GM18517 (cell line): Measurements from ENCODE around the gene DAGLB.

Experiments
- ATAC-seq: cut with Tn5 transposase; IDR thresholded peaks from one replicate; pipeline ENCODE4 v1.9.1; 2021; ENCODE audit warnings: mild to moderate bottlenecking, moderate library complexity; ENCODE audit not compliant: unreplicated experiment

DAGLB gene

DNA sequence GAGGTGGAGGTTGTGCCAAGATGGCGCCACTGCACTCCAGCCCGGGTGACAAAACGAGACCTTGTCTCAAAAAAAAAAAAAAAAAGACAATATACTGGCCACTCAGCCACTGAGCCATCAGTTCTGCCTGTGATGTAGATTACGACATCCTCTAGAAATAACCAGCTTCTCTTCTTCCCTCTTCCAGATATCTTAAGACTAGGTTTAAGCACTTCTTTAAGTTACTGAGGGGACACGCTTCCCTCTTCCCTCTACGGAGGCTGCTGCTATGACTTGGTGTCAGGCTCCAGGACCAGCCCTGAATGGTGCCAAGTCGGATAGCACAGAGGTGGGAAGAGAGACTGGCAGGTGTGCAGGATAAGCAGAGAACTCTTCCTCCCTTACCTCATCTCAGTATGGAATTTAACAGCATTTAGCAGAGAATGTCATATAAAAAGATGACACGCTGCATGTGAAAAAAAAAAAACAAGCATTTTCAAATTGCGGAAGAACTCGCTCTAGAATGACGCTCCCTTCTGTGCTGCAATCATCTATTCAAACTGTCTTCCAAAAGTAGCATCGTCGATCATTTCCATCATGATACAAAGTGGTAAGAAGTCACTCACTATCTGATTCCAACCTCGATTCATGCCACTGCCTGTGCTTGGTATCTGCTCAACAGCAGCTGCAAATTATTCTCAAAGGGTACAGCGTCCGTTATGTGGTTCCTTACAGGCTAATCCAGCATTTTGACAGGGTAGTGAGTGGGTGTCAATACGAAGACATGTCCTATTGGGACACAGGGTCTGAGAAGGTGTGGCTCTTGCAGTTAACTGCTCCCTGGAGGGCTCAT, 13.8 kb downstream of the DAGLB start:
- ATAC-seq = no peak

GRCh38 chr7:6432781-6433180, 15.0 kb downstream of the DAGLB start:
- ATAC-seq = no peak

GRCh38 chr7:6430974-6431373, 16.8 kb downstream of the DAGLB start:
- no peak for ATAC-seq

GRCh38 chr7:6430271-6430940, 17.3 kb downstream of the DAGLB start:
- no peak for ATAC-seq

DNA sequence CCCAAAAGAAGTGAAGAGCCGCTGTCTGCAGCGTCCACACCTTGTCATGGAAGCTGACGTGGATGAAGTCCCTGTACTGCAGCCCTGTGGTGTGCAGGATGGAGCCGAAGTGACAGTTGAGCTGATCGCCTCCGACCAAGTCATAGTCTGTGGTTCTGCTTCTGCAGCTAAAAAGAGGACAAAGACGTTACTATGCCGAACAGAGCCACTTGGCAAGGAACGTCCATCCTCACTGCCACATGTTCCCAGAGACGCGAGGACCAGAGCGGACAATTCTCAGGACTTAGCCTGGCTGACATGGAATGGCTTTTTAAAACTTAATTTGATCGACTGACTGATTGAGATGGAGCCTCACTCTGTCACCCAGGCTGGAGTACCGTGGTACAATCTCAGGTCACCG, 21.8 kb downstream of the DAGLB start:
- ATAC-seq = no peak

- ATAC-seq = no peak
These were observed 23.6 kb downstream of the DAGLB start for GRCh38 chr7:6423942-6424701.

DNA sequence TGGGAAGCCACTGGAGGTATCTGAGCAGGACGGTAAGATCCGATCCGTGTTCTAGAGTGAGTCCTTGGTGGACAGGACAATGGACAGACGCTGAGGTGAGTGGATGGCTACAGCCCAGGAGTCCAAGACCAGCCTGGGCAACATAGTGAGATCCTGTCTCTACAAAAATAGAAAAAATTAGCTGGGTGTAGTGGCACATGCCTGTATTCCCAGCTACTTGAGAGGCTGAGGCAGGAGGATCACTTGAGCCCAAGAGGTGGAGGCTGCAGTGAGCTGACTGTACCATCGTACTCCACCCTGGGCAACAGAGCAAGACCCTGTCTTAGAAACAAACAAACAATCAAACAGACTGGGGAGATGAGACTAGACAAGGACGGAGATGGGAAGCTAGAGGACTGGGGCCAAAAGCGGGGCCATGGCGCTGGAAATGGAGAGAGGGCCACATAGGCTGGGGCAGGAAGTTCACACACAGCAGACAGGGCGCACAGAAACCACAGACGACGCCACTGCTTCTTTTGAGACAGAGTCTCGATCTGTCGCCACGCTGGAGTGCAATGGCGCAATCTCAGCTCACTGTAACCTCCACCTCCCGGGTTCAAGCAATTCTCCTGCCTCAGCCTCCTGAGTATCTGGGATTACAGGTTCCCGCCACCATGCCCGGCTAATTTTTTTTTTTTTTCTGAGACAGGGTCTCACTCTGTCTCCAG, 24.7 kb downstream of the DAGLB start:
- no peak for ATAC-seq

- no peak for ATAC-seq
These were observed 25.7 kb downstream of the DAGLB start for GRCh38 chr7:6422095-6422494.

GRCh38 chr7:6420680-6421079, 27.1 kb downstream of the DAGLB start:
- ATAC-seq = no peak

DNA sequence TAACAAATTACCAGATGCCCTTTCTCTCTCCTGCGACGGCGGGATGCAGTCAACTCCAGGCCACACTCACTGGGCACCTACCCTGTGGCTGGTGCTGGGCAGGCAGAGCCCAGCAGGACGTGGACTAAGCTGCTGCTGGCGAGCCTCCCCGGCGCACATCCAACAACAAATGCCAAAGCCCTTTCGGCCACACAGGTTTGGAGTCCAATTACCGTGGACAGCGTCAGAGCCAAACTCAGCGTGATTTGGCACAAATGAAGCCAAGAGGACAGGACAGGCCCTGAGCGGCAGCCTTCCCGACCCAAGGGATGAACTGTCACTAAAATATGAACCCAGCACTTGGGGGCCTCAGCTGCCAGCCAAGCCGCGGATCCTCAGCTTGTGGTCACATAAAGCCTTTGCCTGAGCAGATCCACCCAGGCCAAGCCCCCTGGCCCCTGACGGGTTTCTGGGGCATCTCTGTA, 28.4 kb downstream of the DAGLB start:
- no peak for ATAC-seq

GRCh38 chr7:6417408-6417807, 30.3 kb downstream of the DAGLB start:
- ATAC-seq = no peak

GRCh38 chr7:6416516-6417145, 31.1 kb downstream of the DAGLB start:
- no peak for ATAC-seq

- ATAC-seq = no peak
These were observed 34.1 kb downstream of the DAGLB start for GRCh38 chr7:6413637-6414036.

- ATAC-seq = no peak
These were observed 37.6 kb downstream of the DAGLB start for GRCh38 chr7:6409944-6410693.

DNA sequence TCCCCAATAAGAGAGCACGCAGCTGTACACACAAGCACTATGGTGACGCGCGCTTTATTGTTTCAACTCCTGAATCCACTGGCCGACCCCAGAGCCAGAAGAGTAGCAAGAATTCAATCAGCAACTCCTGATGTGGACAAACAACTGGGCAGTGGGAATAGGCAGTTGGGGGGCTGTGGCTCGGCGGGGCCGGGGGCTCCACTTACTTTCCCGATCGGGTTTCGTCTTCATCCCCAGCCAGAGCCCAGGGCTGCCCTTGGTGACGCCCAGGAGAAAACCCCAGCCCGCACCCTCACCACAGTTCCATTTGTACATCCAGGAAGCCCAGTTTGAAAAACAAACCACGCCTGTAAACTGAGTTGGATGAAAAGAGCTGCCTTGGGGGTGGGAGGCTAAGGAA, 38.7 kb downstream of the DAGLB start:
- ATAC-seq = no peak

DNA sequence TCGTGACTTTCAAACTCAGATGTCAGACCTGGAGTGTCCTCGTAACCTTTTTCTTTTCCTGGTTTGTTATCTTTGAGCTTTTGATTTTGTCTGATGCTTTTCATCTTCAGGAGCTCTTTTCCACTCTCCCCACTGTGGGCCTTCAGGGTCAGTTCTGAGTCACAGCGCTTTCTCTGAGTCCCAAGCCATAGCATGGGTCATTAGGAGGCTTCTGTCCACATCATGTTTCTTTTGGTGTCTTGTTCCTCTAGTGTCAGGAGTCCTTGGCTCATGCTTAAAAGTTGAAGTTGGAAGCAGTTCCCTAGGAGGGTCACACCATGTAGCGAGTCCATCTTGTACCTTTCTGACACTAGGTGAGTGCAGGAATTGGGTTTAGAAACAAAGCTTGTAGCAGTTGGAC, 40.3 kb downstream of the DAGLB start:
- no peak for ATAC-seq

- no peak for ATAC-seq
These were observed 41.6 kb downstream of the DAGLB start for GRCh38 chr7:6406121-6406520.

DNA sequence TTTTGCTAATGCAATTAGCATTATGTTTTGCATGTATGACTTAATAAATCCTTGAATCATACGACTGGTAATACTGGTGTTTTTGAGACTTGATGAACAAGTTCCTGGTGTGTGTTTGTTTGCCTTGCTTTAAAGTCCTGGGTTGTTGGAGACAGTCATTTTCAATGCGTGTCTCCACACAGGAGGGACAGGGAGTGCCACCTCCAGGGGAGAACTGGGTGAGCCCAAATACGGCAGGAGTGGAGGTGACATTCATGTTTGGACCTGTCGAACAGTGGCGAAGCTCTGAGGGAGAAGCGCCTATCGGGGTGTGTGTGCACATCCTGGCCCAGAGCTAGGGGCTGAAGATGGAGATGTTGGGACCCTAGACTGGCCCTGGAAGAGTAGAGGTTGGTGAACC, 43.8 kb downstream of the DAGLB start:
- ATAC-seq = no peak

DNA sequence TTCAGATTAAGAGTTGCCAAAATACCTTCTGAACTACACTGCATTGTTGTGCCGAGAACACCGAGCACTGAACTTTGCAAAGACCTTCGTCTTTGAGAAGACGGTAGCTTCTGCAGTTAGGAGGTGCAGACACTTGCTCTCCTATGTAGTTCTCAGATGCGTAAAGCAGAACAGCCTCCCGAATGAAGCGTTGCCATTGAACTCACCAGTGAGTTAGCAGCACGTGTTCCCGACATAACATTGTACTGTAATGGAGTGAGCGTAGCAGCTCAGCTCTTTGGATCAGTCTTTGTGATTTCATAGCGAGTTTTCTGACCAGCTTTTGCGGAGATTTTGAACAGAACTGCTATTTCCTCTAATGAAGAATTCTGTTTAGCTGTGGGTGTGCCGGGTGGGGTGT, 45.0 kb downstream of the DAGLB start:
- ATAC-seq = no peak

DNA sequence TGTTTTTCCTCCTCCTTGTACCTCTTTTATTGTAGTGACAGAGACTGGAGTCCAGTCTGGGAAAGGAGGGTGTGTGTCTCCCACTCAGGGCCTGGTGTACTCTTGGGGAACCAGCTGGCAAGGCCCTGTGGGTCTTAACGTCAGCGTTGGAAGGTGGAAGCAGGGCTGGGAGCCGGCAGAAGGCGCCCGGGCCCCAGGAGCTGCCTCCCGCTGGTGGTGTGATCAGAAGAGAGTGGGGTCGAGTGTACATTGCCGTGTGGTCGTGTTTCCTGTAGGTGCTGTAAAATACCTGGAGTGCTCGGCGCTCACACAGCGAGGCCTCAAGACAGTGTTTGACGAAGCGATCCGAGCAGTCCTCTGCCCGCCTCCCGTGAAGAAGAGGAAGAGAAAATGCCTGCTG, 45.7 kb downstream of the DAGLB start:
- ATAC-seq = no peak
